HUES64 (cell line): ENCODE data around the gene PTPRN2.

Experiments used
- H3K27ac ChIP-seq: 2 replicates; pipeline ENCODE4 v1.7.0; 2013; ENCODE audit warnings: low read depth, low read length, inconsistent platforms
- H3K27me3 ChIP-seq: 2 replicates; pipeline ENCODE4 v1.6.1; 2013; ENCODE audit warnings: mild to moderate bottlenecking, low read length; ENCODE audit not compliant: insufficient read depth
- H3K36me3 ChIP-seq: 2 replicates; pipeline ENCODE4 v1.6.1; 2013; ENCODE audit warnings: mild to moderate bottlenecking, low read length; ENCODE audit not compliant: insufficient read depth
- H3K4me1 ChIP-seq: 2 replicates; pipeline ENCODE4 v1.6.1; 2013; ENCODE audit warnings: mild to moderate bottlenecking, low read length, moderate library complexity; ENCODE audit not compliant: insufficient read depth
- H3K4me3 ChIP-seq: 2 replicates; pipeline ENCODE4 v1.5.1; 2013; ENCODE audit warnings: mild to moderate bottlenecking, low read length, moderate library complexity
- H3K9ac ChIP-seq: 2 replicates; pipeline ENCODE4 v1.6.1; 2013; ENCODE audit warnings: mild to moderate bottlenecking, low read depth, low read length
- H3K9me3 ChIP-seq: 2 replicates; pipeline ENCODE4 v1.6.1; 2013; ENCODE audit warnings: low read depth, low read length; ENCODE audit not compliant: insufficient read depth
- WGBS: fragments of 150-250, 120-280 bp; methylation state at CpG from one replicate; pipeline ENCODE4 v1.1.7; 2013; ENCODE audit warnings: missing lambda C conversion rate; 5-methylcytosine and 5-hydroxymethylcytosine counted together

The PTPRN2 gene

GRCh38 chr7:157970744-157971143 is 616.9 kb downstream of the PTPRN2 start:
- Histone ChIP-seq H3K9me3 (peaks cover 98% of the 10 kb centered on the region), H3K4me3 (no peak overlapping the region), H3K36me3 (no peaks in the 10 kb centered on the region), H3K9ac (no peak overlapping the region), H3K27me3 (no peaks in the 10 kb centered on the region), H3K4me1 (no peaks in the 10 kb centered on the region), H3K27ac (no peak overlapping the region)
- 71% methylated on average over 3 of the region's 3 CpGs for WGBS

DNA sequence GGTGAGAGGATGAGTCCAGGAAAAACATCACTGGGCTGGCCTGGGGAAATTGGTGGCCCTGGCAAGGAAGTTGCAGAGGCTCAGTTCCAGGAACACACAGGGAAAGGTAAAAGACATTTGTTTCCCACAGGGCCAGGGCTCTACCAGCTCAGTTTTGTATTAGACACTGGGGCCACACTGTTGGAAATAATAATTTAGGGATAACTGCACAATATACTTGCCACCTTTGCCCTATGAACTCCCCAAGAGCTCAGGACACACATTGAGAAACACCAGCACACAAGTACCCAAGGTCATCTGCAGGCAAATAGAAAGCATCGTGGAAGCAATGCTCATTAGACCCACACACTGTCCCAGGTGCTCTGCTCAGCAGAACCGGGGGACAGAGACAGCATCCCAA is 617.6 kb downstream of the PTPRN2 start:
- Histone ChIP-seq H3K4me1 (no peaks in the 10 kb centered on the region), H3K9me3 (peaks cover 98% of the 10 kb centered on the region), H3K36me3 (no peaks in the 10 kb centered on the region), H3K27me3 (no peaks in the 10 kb centered on the region), H3K9ac (no peak overlapping the region), H3K27ac (no peak overlapping the region), H3K4me3 (no peak overlapping the region)
- 66% methylated on average over 2 of the region's 2 CpGs for WGBS

GRCh38 chr7:157966490-157966889 is 621.1 kb downstream of the PTPRN2 start:
- WGBS = 80% methylated on average over 1 of the region's 1 CpG
- H3K27ac ChIP-seq = no peak overlapping the region

DNA sequence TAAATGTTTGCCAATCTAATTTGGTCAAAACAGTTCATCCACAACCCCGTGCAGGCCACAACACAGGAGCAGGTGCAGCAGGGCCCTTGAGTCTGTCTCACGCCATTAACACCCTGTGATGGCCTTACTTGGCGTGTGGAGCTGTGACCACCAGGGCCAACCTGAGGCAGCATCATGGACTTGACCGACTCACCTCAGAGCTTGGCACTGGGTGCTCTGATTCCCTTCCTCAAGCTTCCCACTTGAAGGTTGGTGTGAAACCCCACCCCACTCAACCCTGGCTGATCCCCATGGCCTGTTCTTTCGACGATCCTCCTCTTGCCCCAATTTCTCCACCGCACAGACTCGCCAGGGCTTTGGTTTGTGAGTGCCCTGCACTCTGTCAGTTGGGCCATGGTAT is 623.1 kb downstream of the PTPRN2 start:
- Histone ChIP-seq H3K27ac (no peak overlapping the region), H3K9ac (no peak overlapping the region), H3K4me3 (no peak overlapping the region), H3K9me3 (peaks cover 98% of the 10 kb centered on the region), H3K4me1 (no peaks in the 10 kb centered on the region), H3K36me3 (no peaks in the 10 kb centered on the region), H3K27me3 (no peaks in the 10 kb centered on the region)
- WGBS = 85% methylated on average over 8 of the region's 8 CpGs

More at GRCh38 chr7:157966490-157966889, 621.1 kb downstream of the PTPRN2 start:
- no peak overlapping the region for H3K9ac ChIP-seq
- peaks cover 99% of the 10 kb centered on the region for H3K9me3 ChIP-seq
- H3K4me3 ChIP-seq = no peak overlapping the region
- H3K4me1 ChIP-seq = no peaks in the 10 kb centered on the region
- H3K27me3 ChIP-seq = no peaks in the 10 kb centered on the region
- no peaks in the 10 kb centered on the region for H3K36me3 ChIP-seq

DNA sequence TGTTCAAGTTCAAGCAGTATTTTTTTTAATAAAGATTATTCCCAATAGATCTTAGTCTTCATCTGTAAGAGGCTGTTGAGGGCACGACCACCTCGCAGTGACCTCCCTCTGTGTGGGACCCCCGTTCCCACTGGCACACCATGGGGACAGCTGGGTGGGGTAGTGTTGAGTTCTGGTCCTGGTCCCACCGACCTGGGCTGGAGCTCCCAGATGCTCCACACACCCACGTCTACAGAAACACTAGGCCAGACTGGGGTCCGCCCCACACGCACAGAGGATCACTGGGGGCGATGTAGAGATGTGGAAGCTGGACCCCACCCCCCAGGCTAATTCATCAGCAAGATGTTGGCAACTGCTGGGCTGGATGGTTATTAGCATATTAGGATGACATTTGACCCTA is 623.6 kb downstream of the PTPRN2 start:
- no peak overlapping the region for H3K4me3 ChIP-seq
- no peak overlapping the region for H3K9ac ChIP-seq
- 84% methylated on average over 8 of the region's 8 CpGs for WGBS
- H3K36me3 ChIP-seq = no peaks in the 10 kb centered on the region
- H3K9me3 ChIP-seq = peaks cover 98% of the 10 kb centered on the region
- H3K4me1 ChIP-seq = no peaks in the 10 kb centered on the region
- H3K27me3 ChIP-seq = no peaks in the 10 kb centered on the region
- no peak overlapping the region for H3K27ac ChIP-seq

- WGBS = 62% methylated on average over 9 of the region's 9 CpGs
- no peak overlapping the region for H3K9ac ChIP-seq
- H3K4me3 ChIP-seq = no peak overlapping the region
- no peaks in the 10 kb centered on the region for H3K4me1 ChIP-seq
- no peak overlapping the region for H3K27ac ChIP-seq
- H3K9me3 ChIP-seq = peaks cover 98% of the 10 kb centered on the region
- H3K36me3 ChIP-seq = no peaks in the 10 kb centered on the region
- no peaks in the 10 kb centered on the region for H3K27me3 ChIP-seq
These were observed 624.1 kb downstream of the PTPRN2 start for GRCh38 chr7:157963526-157963925.

GRCh38 chr7:157962458-157963306 is 624.9 kb downstream of the PTPRN2 start:
- H3K4me3 ChIP-seq = no peak overlapping the region
- H3K27ac ChIP-seq = no peak overlapping the region
- no peaks in the 10 kb centered on the region for H3K36me3 ChIP-seq
- no peaks in the 10 kb centered on the region for H3K4me1 ChIP-seq
- WGBS = 79% methylated on average over 15 of the region's 15 CpGs
- H3K27me3 ChIP-seq = no peaks in the 10 kb centered on the region
- H3K9ac ChIP-seq = no peak overlapping the region
- H3K9me3 ChIP-seq = peaks cover 96% of the 10 kb centered on the region

DNA sequence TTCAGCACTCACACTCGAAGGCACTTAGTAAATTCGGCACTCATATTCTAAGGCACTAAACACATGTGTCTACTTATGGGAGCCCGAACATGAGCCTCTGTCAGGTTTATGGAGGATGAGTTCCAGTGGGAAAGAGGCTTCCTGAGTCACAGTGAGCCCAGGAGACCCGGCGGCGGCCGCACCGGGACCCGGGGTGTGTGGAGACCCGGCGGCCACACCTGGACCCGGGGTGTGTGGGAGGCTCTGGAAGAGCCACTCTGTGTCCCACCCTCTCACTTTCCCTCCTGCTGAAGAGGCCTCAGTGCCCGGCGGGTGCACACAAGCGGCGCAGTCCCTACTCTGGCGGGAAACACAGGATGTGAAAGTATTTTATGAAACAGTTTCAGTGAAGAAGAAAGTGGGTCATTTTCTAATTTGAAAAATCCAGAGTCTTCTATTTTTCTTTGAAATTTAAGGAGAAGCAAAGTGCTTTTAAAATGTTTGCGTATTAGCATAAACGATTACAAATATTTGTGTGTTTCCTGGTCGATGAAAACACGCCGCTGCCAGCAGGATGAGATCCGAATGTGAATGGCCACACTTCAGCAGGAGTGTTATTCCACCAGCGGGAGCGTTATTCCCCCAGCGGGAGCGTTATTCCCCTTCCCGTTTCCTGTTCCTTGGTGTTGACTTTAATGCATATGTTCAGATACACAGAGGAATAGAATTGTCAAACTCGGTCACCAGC is 625.7 kb downstream of the PTPRN2 start:
- Histone ChIP-seq H3K36me3 (no peaks in the 10 kb centered on the region), H3K27ac (no peak overlapping the region), H3K9ac (no peak overlapping the region), H3K9me3 (peaks cover 95% of the 10 kb centered on the region), H3K4me3 (no peak overlapping the region), H3K4me1 (no peaks in the 10 kb centered on the region), H3K27me3 (no peaks in the 10 kb centered on the region)
- 90% methylated on average over 29 of the region's 29 CpGs for WGBS

DNA sequence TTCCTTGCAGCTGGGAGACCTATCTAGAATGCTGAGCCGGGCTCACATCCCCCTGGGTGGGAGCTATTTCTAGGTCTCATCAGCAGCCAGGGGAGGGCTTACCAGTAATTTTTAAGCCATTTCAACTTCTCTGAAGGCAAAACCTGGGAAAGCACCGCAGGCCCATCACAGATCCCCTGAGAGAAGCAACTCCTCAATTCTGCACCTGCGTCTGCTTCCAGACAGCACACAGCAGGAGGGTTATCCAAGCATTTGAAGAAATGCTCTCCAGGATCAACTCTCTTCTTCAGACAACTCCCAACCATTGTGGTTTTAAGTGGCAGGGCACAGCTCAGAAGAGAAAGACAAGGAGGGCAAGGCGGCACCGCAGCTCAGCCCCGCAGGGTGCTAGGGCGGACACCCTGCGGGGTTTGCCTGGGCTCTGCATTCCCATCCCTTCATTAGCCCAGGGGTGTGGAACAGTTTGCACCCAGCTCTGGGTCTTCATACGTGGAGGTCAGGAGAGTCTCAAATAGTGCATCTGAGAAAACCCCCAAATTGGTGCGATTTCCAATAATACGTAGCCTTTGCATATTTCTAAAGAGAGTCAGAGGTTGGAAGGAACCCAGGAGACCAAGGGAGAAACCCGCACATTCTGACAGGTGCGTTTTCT is 632.1 kb downstream of the PTPRN2 start:
- H3K27me3 ChIP-seq = no peaks in the 10 kb centered on the region
- H3K9me3 ChIP-seq = peaks cover 92% of the 10 kb centered on the region
- WGBS = 71% methylated on average over 13 of the region's 13 CpGs
- no peaks in the 10 kb centered on the region for H3K36me3 ChIP-seq
- H3K4me3 ChIP-seq = no peak overlapping the region
- no peak overlapping the region for H3K27ac ChIP-seq
- no peak overlapping the region for H3K9ac ChIP-seq
- no peaks in the 10 kb centered on the region for H3K4me1 ChIP-seq

DNA sequence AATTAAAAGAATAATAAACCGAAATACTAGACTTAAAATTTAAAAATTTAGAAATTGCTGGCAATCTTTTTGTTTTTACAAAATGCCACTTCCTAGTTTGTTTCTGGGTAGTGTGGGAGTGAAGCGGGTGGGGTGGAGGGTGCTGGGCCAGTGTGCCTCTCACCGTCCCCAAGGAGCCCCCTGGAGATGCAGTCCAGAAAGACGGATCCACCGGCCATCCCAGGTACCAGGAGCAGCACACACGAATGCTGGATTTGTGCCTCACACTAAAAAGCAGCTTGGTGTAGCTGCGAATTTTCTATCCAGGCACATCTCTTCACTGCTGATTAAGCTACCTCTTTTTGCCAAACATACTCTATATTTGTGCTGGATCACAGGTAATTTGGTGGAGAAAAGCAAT is 632.7 kb downstream of the PTPRN2 start:
- H3K4me3 ChIP-seq = no peak overlapping the region
- H3K27ac ChIP-seq = no peak overlapping the region
- H3K9me3 ChIP-seq = peaks cover 92% of the 10 kb centered on the region
- no peaks in the 10 kb centered on the region for H3K36me3 ChIP-seq
- H3K27me3 ChIP-seq = no peaks in the 10 kb centered on the region
- H3K4me1 ChIP-seq = no peaks in the 10 kb centered on the region
- 82% methylated on average over 6 of the region's 7 CpGs for WGBS
- H3K9ac ChIP-seq = no peak overlapping the region
